PC-9 (cell line): ENCODE results near the gene ADGRA1. TPM values are rescaled to one million over a fixed set of nuclear protein-coding genes. Genes with fewer than 3 reads are reported as not detected.

ENCODE experiments used
- BruUV-seq: library from RNA; stranded (reverse); fragments of 400-500 nt; replicated peaks from 2 replicates; lab custom pipeline; 2021; lab: Mats Ljungman, UMichigan
- CTCF ChIA-PET: fragments of 300-600 bp; sonication (Branson Sonifier 250); formaldehyde crosslinking; loops from one replicate; lab custom pipeline; 2022; ENCODE audit warnings: antibody characterized with exemption; lab: Charles Lee
- POLR2A ChIA-PET: fragments of 300-600 bp; sonication (Branson Sonifier 250); formaldehyde crosslinking; loops from one replicate; lab custom pipeline; 2022; ENCODE audit warnings: antibody characterized with exemption; ENCODE audit not compliant: unreplicated experiment; lab: Charles Lee
- DNase-seq, 2 experiments: peaks; one replicate each; pipeline versions ENCODE4 v3.0.0 to v3.0.0-alpha.2; 2015 to 2022; ENCODE audit warnings: mixed read lengths in 1 of 2
- H2AFZ ChIP-seq: fragments of 200-600 bp; sonication (generic); 2 replicates; pipeline ENCODE4 v1.8.1; 2017; ENCODE audit warnings: antibody characterized with exemption
- H3F3A ChIP-seq: fragments of 200-600 bp; sonication (generic); 2 replicates; pipeline ENCODE4 v1.8.1; 2017; ENCODE audit warnings: antibody characterized with exemption, mild to moderate bottlenecking, low read depth; ENCODE audit not compliant: insufficient read depth
- H3K27ac ChIP-seq: fragments of 200-600 bp; sonication (generic); 2 replicates; pipeline ENCODE4 v1.6.1; 2016; ENCODE audit warnings: mixed run types
- H3K27me3 ChIP-seq: fragments of 200-600 bp; sonication (generic); 2 replicates; pipeline ENCODE4 v1.6.1; 2016; ENCODE audit warnings: low read depth, mixed run types; ENCODE audit not compliant: insufficient read depth
- H3K36me3 ChIP-seq: fragments of 200-600 bp; sonication (generic); 2 replicates; pipeline ENCODE4 v1.6.1; 2016; ENCODE audit warnings: low read depth, mixed run types
- H3K4me1 ChIP-seq: fragments of 200-600 bp; sonication (generic); replicated peaks from 2 replicates; pipeline ENCODE4 v1.6.1; 2016; ENCODE audit warnings: mixed run types; ENCODE audit not compliant: insufficient read depth
- H3K4me2 ChIP-seq: fragments of 200-600 bp; sonication (generic); 2 replicates; pipeline ENCODE4 v1.6.1; 2017; ENCODE audit warnings: mixed run types
- H3K4me3 ChIP-seq: fragments of 200-600 bp; sonication (generic); 2 replicates; pipeline ENCODE4 v1.6.1; 2016; ENCODE audit warnings: mixed run types
- H3K79me2 ChIP-seq: fragments of 200-600 bp; sonication (generic); 2 replicates; pipeline ENCODE4 v1.6.1; 2017; ENCODE audit warnings: low read depth, mixed run types
- H3K9me2 ChIP-seq: fragments of 200-600 bp; sonication (generic); 2 replicates; pipeline ENCODE4 v1.8.1; 2017; ENCODE audit warnings: mild to moderate bottlenecking; ENCODE audit not compliant: insufficient read depth
- H3K9me3 ChIP-seq: fragments of 200-600 bp; sonication (generic); 2 replicates; pipeline ENCODE4 v1.8.1; 2016; ENCODE audit warnings: low read depth; ENCODE audit not compliant: insufficient read depth
- H4K20me1 ChIP-seq: fragments of 200-600 bp; sonication (generic); 2 replicates; pipeline ENCODE4 v1.8.1; 2017; ENCODE audit not compliant: insufficient read depth
- CTCF ChIP-seq: fragments of 200-600 bp; sonication (generic); conservative IDR thresholded peaks from 2 replicates; pipeline ENCODE4 v1.6.1; 2017; ENCODE audit warnings: mixed run types, antibody characterized with exemption, mild to moderate bottlenecking, moderate library complexity
- EZH2 ChIP-seq: fragments of 200-600 bp; sonication (generic); IDR thresholded peaks from 2 replicates; pipeline ENCODE4 v1.8.0; 2017; ENCODE audit warnings: antibody characterized with exemption, low read depth
- intact Hi-C: fragments of 100-400 bp; cut with micrococcal nuclease; formaldehyde crosslinking; loops from one replicate; pipeline ENCODE4 v1.10.0; 2022; ENCODE audit not compliant: unreplicated experiment
- total RNA-seq: library from RNA; stranded (reverse); gene quantifications from 2 replicates; pipeline ENCODE4 v1.2.3, GENCODE V29; 2021

Gene ADGRA1
- total RNA-seq, 1 experiment from 2014 or later = not detected

DNA sequence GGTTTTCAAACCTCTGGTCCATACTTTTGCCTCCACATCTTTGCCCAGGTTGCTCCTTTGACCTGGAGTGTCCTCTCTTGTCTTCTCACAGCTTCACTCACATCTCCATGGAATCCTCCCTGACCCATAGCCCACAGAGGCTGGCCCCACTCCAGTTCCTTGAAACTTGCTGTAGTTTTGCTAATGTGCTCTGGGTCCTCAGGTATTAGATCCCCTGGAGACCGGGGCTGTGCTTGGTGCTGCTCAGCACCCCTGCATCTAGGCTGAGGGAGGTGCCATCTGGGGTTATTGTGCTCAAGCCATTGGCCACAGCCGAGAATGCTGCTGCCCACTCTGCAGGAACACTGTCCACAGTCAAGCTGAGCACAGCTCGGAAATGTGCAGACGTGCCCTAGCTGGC is 88.8 kb downstream of the ADGRA1 start:
- H3K27ac ChIP-seq = no peak overlapping the region
- POLR2A ChIA-PET = no interaction called here
- CTCF ChIA-PET = no interaction called here
- H3K9me2 ChIP-seq = no peaks in the 10 kb centered on the region
- TF ChIP-seq EZH2 (no peak), CTCF (no peak)
- intact Hi-C loops = no loop called here
- no peaks in the 10 kb centered on the region for H4K20me1 ChIP-seq
- peaks cover 12% of the 10 kb centered on the region; the same call in 1 of the 2 replicates for H3F3A ChIP-seq
- no peaks in the 10 kb centered on the region for H3K9me3 ChIP-seq
- no peak overlapping the region for H3K4me3 ChIP-seq
- H3K36me3 ChIP-seq = no peaks in the 10 kb centered on the region
- DNase-seq = no peak
- no peak overlapping the region for H2AFZ ChIP-seq
- BruUV-seq = no TSS peak
- H3K79me2 ChIP-seq = no peaks in the 10 kb centered on the region
- no peaks in the 10 kb centered on the region for H3K4me1 ChIP-seq
- peaks cover 53% of the 10 kb centered on the region for H3K27me3 ChIP-seq
- no peak overlapping the region for H3K4me2 ChIP-seq

DNA sequence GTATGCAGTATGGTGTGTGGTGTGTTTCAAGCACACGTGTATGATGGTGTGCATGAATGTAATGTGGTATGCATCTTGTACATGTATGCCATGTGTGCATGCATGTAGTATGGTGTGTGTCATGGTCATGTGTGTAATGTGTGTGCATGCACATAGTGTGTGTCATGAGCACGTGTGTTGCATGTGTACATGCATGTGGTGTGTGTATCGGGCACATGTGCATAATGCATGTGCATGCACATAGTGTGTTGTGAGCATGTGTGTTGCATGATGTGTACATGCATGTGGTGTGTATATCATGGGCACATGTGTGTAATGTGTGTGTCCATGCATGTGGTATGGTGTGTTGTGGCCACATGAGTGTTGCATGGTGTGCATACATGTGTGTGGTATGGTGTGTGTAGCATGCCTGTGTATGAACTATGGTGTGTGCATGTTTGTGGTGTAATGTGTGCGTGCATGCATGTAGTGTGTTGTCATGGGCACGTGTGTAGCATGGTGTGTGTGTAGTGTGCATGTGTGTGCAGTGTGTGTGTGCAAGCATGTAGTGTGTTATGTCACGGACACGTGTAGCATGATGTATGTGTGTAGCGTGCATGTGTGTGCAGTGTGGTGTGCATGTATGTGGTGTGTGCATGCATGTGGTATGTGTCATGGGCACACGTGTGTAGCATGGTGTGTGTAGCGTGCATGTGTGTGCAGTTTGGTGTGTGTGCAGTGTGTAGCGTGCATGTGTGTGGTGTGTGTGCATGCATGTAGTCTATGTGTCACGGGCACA is 89.8 kb downstream of the ADGRA1 start:
- H3K79me2 ChIP-seq = no peaks in the 10 kb centered on the region
- H3K27me3 ChIP-seq = peaks cover 48% of the 10 kb centered on the region
- no peak overlapping the region for H3K4me2 ChIP-seq
- H2AFZ ChIP-seq = no peak overlapping the region
- no peaks in the 10 kb centered on the region for H3K36me3 ChIP-seq
- intact Hi-C loops = no loop called here
- no peaks in the 10 kb centered on the region for H3K9me3 ChIP-seq
- TF ChIP-seq CTCF (no peak), EZH2 (no peak)
- H3K9me2 ChIP-seq = no peaks in the 10 kb centered on the region
- H4K20me1 ChIP-seq = no peaks in the 10 kb centered on the region
- ChIA-PET POLR2A (no interaction called here), CTCF (no interaction called here)
- BruUV-seq = no TSS peak
- no peak for DNase-seq
- H3K4me3 ChIP-seq = no peak overlapping the region
- no peaks in the 10 kb centered on the region for H3K4me1 ChIP-seq
- H3F3A ChIP-seq = peaks cover 12% of the 10 kb centered on the region; the same call in 1 of the 2 replicates
- H3K27ac ChIP-seq = no peak overlapping the region

DNA sequence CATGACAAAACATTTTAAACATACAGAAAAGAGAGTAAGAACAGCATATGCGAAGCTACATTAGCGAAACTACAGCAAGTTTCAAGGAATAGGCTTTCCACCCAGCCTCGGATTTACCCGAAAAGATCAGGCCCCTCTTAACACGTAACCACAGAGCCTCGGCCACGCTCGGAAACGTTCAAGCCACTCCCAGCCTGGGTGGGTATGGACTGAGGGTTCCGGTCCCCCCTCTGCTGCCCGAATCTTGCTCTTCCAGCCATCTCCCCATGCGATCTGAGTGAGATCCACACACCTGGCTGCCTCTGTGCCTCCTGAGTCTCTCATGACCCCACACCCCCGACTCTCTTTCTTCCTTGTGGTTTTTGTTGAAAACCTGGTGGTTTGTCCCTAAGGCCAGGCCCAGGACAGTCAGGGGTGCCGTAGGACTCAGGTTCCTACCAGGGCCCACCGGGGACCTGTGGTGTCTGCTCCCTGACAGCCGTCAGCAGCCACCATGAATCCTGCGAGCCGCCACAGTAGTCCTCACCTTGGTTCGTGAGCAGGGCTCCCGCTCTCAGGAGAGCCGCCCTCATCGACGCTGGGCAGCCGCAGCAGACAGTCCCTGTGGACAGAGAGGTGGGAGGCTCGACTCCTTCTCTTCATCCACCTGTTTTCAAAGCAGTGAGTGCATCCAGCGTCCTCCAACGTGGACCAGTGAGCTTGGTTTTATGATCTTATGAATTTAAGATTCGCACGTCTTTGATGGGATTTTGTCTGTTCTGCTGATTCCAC is 90.8 kb downstream of the ADGRA1 start:
- H3K27ac ChIP-seq = no peak overlapping the region
- no peaks in the 10 kb centered on the region for H3K9me2 ChIP-seq
- intact Hi-C loops = no loop called here
- no peaks in the 10 kb centered on the region for H4K20me1 ChIP-seq
- peaks cover 39% of the 10 kb centered on the region for H3K27me3 ChIP-seq
- no peak for TF ChIP-seq EZH2
- TF ChIP-seq CTCF = no peak
- CTCF ChIA-PET = no interaction called here
- H3K36me3 ChIP-seq = no peaks in the 10 kb centered on the region
- H3K4me2 ChIP-seq = no peak overlapping the region
- no peaks in the 10 kb centered on the region for H3K79me2 ChIP-seq
- POLR2A ChIA-PET = no interaction called here
- no peak for DNase-seq
- peaks cover 12% of the 10 kb centered on the region; the same call in 1 of the 2 replicates for H3F3A ChIP-seq
- no peak overlapping the region for H2AFZ ChIP-seq
- H3K4me1 ChIP-seq = no peaks in the 10 kb centered on the region
- no peaks in the 10 kb centered on the region for H3K9me3 ChIP-seq
- H3K4me3 ChIP-seq = no peak overlapping the region
- no TSS peak for BruUV-seq
